MCF 10A (cell line): ENCODE data around the gene HOXD10. TPM values are rescaled to one million over a fixed set of nuclear protein-coding genes. Genes with fewer than 3 reads are reported as not detected.

Experiments used
- BruUV-seq: library from RNA; stranded (reverse); fragments of 400-500 nt; replicated peaks from 2 replicates; lab custom pipeline; 2021; lab: Mats Ljungman, UMichigan
- CTCF ChIA-PET: fragments of 300-600 bp; sonication (Branson Sonifier 250); formaldehyde crosslinking; extraction: SDS; loops from one replicate; lab custom pipeline; 2021; ENCODE audit warnings: antibody characterized with exemption, inconsistent platforms; lab: Yijun Ruan, JAX
- POLR2A ChIA-PET: fragments of 300-600, 350-650 bp; sonication (Branson Sonifier 250); formaldehyde crosslinking; extraction: SDS; loops from one replicate; lab custom pipeline; 2020; ENCODE audit warnings: antibody characterized with exemption, inconsistent platforms; lab: Yijun Ruan, JAX
- DNase-seq: peaks from one replicate; pipeline ENCODE4 v3.0.0-alpha.2; 2018; ENCODE audit not compliant: unreplicated experiment
- H3K27ac Mint-ChIP-seq: one replicate; pipeline ENCODE4 v1.8.0; 2022; ENCODE audit warnings: mild to moderate bottlenecking, low read depth, mixed read lengths; ENCODE audit not compliant: unreplicated experiment
- H3K27me3 Mint-ChIP-seq: one replicate; pipeline ENCODE4 v1.8.0; 2022; ENCODE audit warnings: mixed read lengths; ENCODE audit not compliant: insufficient read depth, unreplicated experiment
- H3K36me3 Mint-ChIP-seq: one replicate; pipeline ENCODE4 v1.8.0; 2022; ENCODE audit warnings: mild to moderate bottlenecking, moderate library complexity, mixed read lengths; ENCODE audit not compliant: insufficient read depth, unreplicated experiment
- H3K4me1 Mint-ChIP-seq: one replicate; pipeline ENCODE4 v1.8.0; 2022; ENCODE audit warnings: mixed read lengths; ENCODE audit not compliant: insufficient read depth, unreplicated experiment
- H3K4me3 Mint-ChIP-seq: one replicate; pipeline ENCODE4 v1.8.0; 2022; ENCODE audit warnings: mild to moderate bottlenecking, moderate library complexity, mixed read lengths; ENCODE audit not compliant: unreplicated experiment
- H3K9me3 Mint-ChIP-seq: one replicate; pipeline ENCODE4 v1.8.0; 2022; ENCODE audit warnings: mixed read lengths; ENCODE audit not compliant: unreplicated experiment
- CTCF ChIP-seq: fragments of 200-600 bp; IDR thresholded peaks from one replicate; pipeline ENCODE4 v1.8.0; 2022; ENCODE audit warnings: antibody characterized with exemption, mild to moderate bottlenecking; ENCODE audit not compliant: unreplicated experiment
- intact Hi-C: fragments of 100-400 bp; cut with micrococcal nuclease; formaldehyde crosslinking; loops from 2 replicates; pipeline ENCODE4 v1.14.1; 2022
- total RNA-seq: library from RNA; stranded (reverse); gene quantifications from 2 replicates; pipeline ENCODE4 v1.2.3, GENCODE V29; 2022

Gene HOXD10
- total RNA-seq, 1 experiment from 2014 or later = not detected

GRCh38 chr2:176088048-176088936 is 28.3 kb upstream of the HOXD10 start:
- ChIA-PET CTCF (interaction anchor here (0.5 to 3.9 kb wide), 43 partner anchors 8 to 1391 kb away, joined by 3 to 65 read pairs (median 4); partner anchors contain the start of gene LNPK), POLR2A (interaction anchor here (0.6 to 3.1 kb wide), 4 partner anchors 124 to 755 kb away, joined by 3 to 12 read pairs (median 3); no protein-coding TSS in a partner anchor)
- Mint-ChIP-seq H3K27me3 (peaks cover 86% of the 10 kb centered on the region), H3K9me3 (peaks cover 7% of the 10 kb centered on the region), H3K36me3 (peaks cover 6% of the 10 kb centered on the region), H3K4me1 (peaks cover 11% of the 10 kb centered on the region), H3K4me3 (peak overlapping the region; percentile 60), H3K27ac (peak overlapping the region; percentile 23)
- intact Hi-C loops = loop anchor here (1.0 to 10.0 kb wide), 4 partner anchors 123 to 778 kb away; no protein-coding TSS in a partner anchor
- TF ChIP-seq CTCF = peak; percentile 94
- peak; percentile 66 for DNase-seq
- BruUV-seq = no TSS peak

GRCh38 chr2:176088937-176089842 is 27.4 kb upstream of the HOXD10 start:
- BruUV-seq = no TSS peak
- Mint-ChIP-seq H3K9me3 (no peaks in the 10 kb centered on the region), H3K27me3 (peaks cover 86% of the 10 kb centered on the region), H3K27ac (no peak overlapping the region), H3K4me1 (peaks cover 11% of the 10 kb centered on the region), H3K4me3 (no peak overlapping the region), H3K36me3 (peaks cover 6% of the 10 kb centered on the region)
- POLR2A ChIA-PET = interaction anchor here (0.6 to 3.1 kb wide), 3 partner anchors 399 to 756 kb away, joined by 3 to 12 read pairs (median 3); no protein-coding TSS in a partner anchor
- intact Hi-C loops = loop anchor here (1.0 to 10.0 kb wide), 4 partner anchors 124 to 779 kb away; no protein-coding TSS in a partner anchor
- TF ChIP-seq CTCF = no peak
- CTCF ChIA-PET = interaction anchor here (0.5 to 3.9 kb wide), 34 partner anchors 9 to 1392 kb away, joined by 3 to 65 read pairs (median 4); partner anchors contain the start of gene LNPK
- DNase-seq = no peak

DNA sequence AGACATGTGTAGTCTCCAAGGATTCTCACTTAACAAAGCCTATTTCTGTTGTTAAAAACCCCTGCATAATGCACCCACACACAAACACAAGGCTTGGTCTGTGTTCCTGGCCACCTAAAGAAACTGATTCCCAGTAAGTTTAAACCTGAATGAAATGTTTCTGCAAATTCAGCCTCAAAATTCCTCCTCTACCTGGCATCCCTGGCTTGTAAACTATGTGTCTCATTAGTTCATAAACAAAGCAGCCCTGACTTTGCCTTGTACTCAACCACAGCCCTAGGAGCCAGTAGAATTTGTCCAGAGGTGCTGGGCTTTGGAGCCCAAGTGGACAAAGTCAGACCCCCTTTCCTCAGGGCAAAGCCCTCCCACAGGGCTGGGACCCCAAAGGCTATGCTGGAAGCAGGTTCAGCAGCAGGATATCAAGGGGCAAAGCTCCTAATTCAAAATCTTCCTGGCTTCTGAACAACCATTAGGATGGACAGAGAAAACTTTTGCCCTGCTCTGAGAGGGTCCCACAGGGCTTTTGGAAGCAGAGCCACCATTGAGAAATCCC is 26.7 kb upstream of the HOXD10 start:
- intact Hi-C loops = loop anchor here (10.0 kb wide), 1 partner anchor 125 kb away; no protein-coding TSS in a partner anchor
- no TSS peak for BruUV-seq

More for the DNA sequence above, 26.7 kb upstream of the HOXD10 start:
- H3K4me1 Mint-ChIP-seq = peaks cover 11% of the 10 kb centered on the region
- no peaks in the 10 kb centered on the region for H3K9me3 Mint-ChIP-seq
- POLR2A ChIA-PET = no interaction called here
- no peak overlapping the region for H3K4me3 Mint-ChIP-seq
- H3K27ac Mint-ChIP-seq = no peak overlapping the region
- DNase-seq = no peak
- H3K27me3 Mint-ChIP-seq = peaks cover 86% of the 10 kb centered on the region
- CTCF ChIA-PET = interaction anchor here (0.6 to 3.9 kb wide), 9 partner anchors 16 to 1392 kb away, joined by 3 to 65 read pairs (median 5); partner anchors contain the start of gene LNPK
- no peak for TF ChIP-seq CTCF
- H3K36me3 Mint-ChIP-seq = peaks cover 6% of the 10 kb centered on the region
